ENCODE results near the gene RCAN1. TPM values are rescaled to one million over a fixed set of nuclear protein-coding genes. Genes with fewer than 3 reads are reported as not detected.

RCAN1 gene
- total and polyA plus RNA-seq, 2 of the 8 experiments (the other 6 are each of a cell fraction or from before 2014, with no cell fraction given): 1.7 to 6.4 TPM

DNA sequence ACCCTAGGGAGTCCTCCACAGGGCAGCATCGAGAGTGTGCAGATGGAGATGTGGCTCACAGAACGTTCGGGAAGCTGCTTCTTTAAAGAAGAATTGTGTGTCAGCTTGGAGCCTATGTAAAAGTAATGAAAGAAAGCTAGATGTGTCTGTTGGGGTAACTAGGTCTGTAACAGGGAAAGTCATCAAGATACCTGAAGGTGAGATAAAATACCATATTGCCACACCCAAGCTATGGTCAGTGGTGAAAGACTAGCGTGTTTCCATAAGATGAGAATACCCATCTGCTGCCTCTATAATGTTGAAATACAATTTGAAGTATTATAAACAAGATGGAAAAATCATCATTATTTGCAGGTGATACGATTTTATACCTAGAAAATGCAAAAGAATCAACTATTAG lies 17.5 kb downstream of the RCAN1 start:
- CTCF ChIA-PET (ENCODE audit: partially characterized antibody): interaction anchor here (0.6 to 2.0 kb wide), 8 partner anchors 10 to 150 kb away, joined by 3 to 10 read pairs (median 4); no protein-coding TSS in a partner anchor
- no peak overlapping the region for H2BK12ac ChIP-seq (ENCODE audit: low read depth, low read length)
- H2AK5ac ChIP-seq (ENCODE audit: low read depth, low read length): no peak overlapping the region
- no peak overlapping the region for H2AFZ ChIP-seq (ENCODE audit: low read length)
- TF ChIP-seq KDM4A (IDR thresholded peaks at IDR 0.05; ENCODE audit: low read depth, low read length, severe bottlenecking) (no peak), NRF1 (IDR thresholded peaks at IDR 0.05; ENCODE audit: low read depth, low read length) (no peak), NANOG (IDR thresholded peaks at IDR 0.05; ENCODE audit: insufficient read depth, low read depth, low read length, poor library complexity, severe bottlenecking) (no peak), SRF (IDR thresholded peaks at IDR 0.05; ENCODE audit: low read depth, low read length) (no peak)
- no peak overlapping the region for H3K23ac ChIP-seq (ENCODE audit: insufficient read length)
- POLR2A ChIA-PET (ENCODE audit: partially characterized antibody): no interaction called here
- H2BK120ac ChIP-seq (replicated peaks; ENCODE audit: low read depth, low read length): no peak overlapping the region
- no peak overlapping the region for H2BK20ac ChIP-seq (ENCODE audit: low read length)
- H3K79me1 ChIP-seq (ENCODE audit: low read depth, low read length): no peaks in the 10 kb centered on the region
- H3K18ac ChIP-seq (ENCODE audit: extremely low read depth, low read length): no peak overlapping the region
- 92% methylated on average over 5 of the region's 5 CpGs; no CpG with 5 or more reads in 1 of the 2 experiments for WGBS, 2 experiments (ENCODE audit: extremely low coverage in 1 of 2, insufficient coverage in 1 of 2, insufficient read length in 1 of 2, insufficient replicate concordance in 2 of 2, low coverage in 1 of 2, low lambda C conversion rate in 2 of 2, missing lambda C conversion rate in 1 of 2)
- no peak overlapping the region for H3K9ac ChIP-seq (replicated peaks in 1 of 4; ENCODE audit: extremely low read depth in 1 of 4, low read depth in 3 of 4, low read length in 3 of 4)
- H2BK5ac ChIP-seq (ENCODE audit: low read depth, low read length): no peak overlapping the region
- no peak overlapping the region for H3K4me2 ChIP-seq (ENCODE audit: insufficient read depth in 1 of 2, low read depth in 2 of 2, low read length in 2 of 2)
- no peak overlapping the region for H3K4ac ChIP-seq (replicated peaks; ENCODE audit: insufficient read length, low read depth, low read length)
- H3K79me2 ChIP-seq (ENCODE audit: control insufficient read depth in 1 of 2, insufficient read depth in 2 of 2, low read length in 2 of 2): no peaks in the 10 kb centered on the region
- FAIRE-seq (no peak), DNase-seq (ENCODE audit: low read depth in 1 of 2, low spot score in 2 of 2) (no peak)
- no peak overlapping the region for H4K5ac ChIP-seq (ENCODE audit: insufficient read length, low read depth, low read length)
- H3K4me1 ChIP-seq (replicated peaks in 1 of 4; ENCODE audit: control insufficient read depth in 3 of 4, insufficient read depth in 4 of 4, low read length in 3 of 4): no peaks in the 10 kb centered on the region; a peak in 1 of 7 replicates
- no peaks in the 10 kb centered on the region for H3K23me2 ChIP-seq (ENCODE audit: low read depth, low read length)
- no peaks in the 10 kb centered on the region for H4K20me1 ChIP-seq (replicated peaks in 1 of 2; ENCODE audit: control insufficient read depth in 1 of 2, insufficient read depth in 2 of 2, low read length in 2 of 2)
- no peak overlapping the region for H4K8ac ChIP-seq (ENCODE audit: extremely low read depth, insufficient read depth, low read length)
- H3K14ac ChIP-seq (ENCODE audit: insufficient read length): no peak overlapping the region
- no peak overlapping the region for H4K91ac ChIP-seq (replicated peaks; ENCODE audit: insufficient read length, low read length)
- H3K27me3 ChIP-seq (replicated peaks in 1 of 4; ENCODE audit: control insufficient read depth in 3 of 4, extremely low read depth in 1 of 4, insufficient read depth in 3 of 4, low read length in 3 of 4): no peaks in the 10 kb centered on the region
- H3K9me3 ChIP-seq (ENCODE audit: insufficient read depth in 2 of 2, low read depth in 1 of 2, low read length in 1 of 2): no peaks in the 10 kb centered on the region
- no peak overlapping the region for H2BK15ac ChIP-seq (ENCODE audit: low read length)
- H3K4me3 ChIP-seq (ENCODE audit: extremely low read depth in 1 of 4, insufficient read depth in 2 of 4, low read depth in 3 of 4, low read length in 4 of 4): no peak overlapping the region
- no peaks in the 10 kb centered on the region for H3K36me3 ChIP-seq (ENCODE audit: control insufficient read depth in 2 of 4, insufficient read depth in 4 of 4, low read length in 3 of 4)
- H3K56ac ChIP-seq (replicated peaks; ENCODE audit: insufficient read length, low read depth, low read length): no peak overlapping the region
- no peak overlapping the region for H3K27ac ChIP-seq (ENCODE audit: low read depth, low read length)
